ENCODE data around the gene IQGAP2. TPM values are rescaled to one million over a fixed set of nuclear protein-coding genes. Genes with fewer than 3 reads are reported as not detected.

Gene IQGAP2
- total RNA-seq, 6 experiments from 2014 or later = 96.4 to 152 (median 123) TPM

- H3K4me3 ChIP-seq = no peak overlapping the region
- H3K9me3 ChIP-seq = no peaks in the 10 kb centered on the region
- intact Hi-C loops (cut with DNase I) = no loop called here
- no peaks in the 10 kb centered on the region for H3K4me1 ChIP-seq
- ATAC-seq (no peak), DNase-seq (no peak)
- 63% methylated on average over 2 of the region's 2 CpGs for WGBS (ENCODE audit: insufficient coverage, low coverage, low lambda C conversion rate, missing lambda C conversion rate)
- H3K27ac ChIP-seq = no peak overlapping the region
- H3K36me3 ChIP-seq = no peaks in the 10 kb centered on the region
- TF ChIP-seq CTCF (IDR thresholded peaks at IDR 0.05) = no peak
- TF ChIP-seq POLR2A (IDR thresholded peaks at IDR 0.05) = no peak
- no peaks in the 10 kb centered on the region for H3K27me3 ChIP-seq
Observed at GRCh38 chr5:76744632-76745031, 341.5 kb downstream of the IQGAP2 start.

- intact Hi-C loops (cut with DNase I) = no loop called here
- Histone ChIP-seq H3K27ac (no peak overlapping the region), H3K9me3 (no peaks in the 10 kb centered on the region), H3K27me3 (no peaks in the 10 kb centered on the region), H3K36me3 (no peaks in the 10 kb centered on the region), H3K4me3 (no peak overlapping the region), H3K4me1 (no peaks in the 10 kb centered on the region)
- WGBS (ENCODE audit: insufficient coverage, low coverage, low lambda C conversion rate, missing lambda C conversion rate) = 62% methylated on average over 3 of the region's 3 CpGs
- DNase-seq (no peak), ATAC-seq (no peak)
- TF ChIP-seq POLR2A (IDR thresholded peaks at IDR 0.05) (no peak), CTCF (IDR thresholded peaks at IDR 0.05) (no peak)
Observed at GRCh38 chr5:76745670-76746069, 342.6 kb downstream of the IQGAP2 start.

GRCh38 chr5:76746677-76747076 is 343.6 kb downstream of the IQGAP2 start:
- no peak for ATAC-seq
- TF ChIP-seq CTCF (IDR thresholded peaks at IDR 0.05) (peak in 1 of 4 donors; percentile 12), POLR2A (IDR thresholded peaks at IDR 0.05) (no peak)
- no peak overlapping the region for H3K27ac ChIP-seq
- intact Hi-C loops (cut with DNase I) = no loop called here
- no peaks in the 10 kb centered on the region for H3K27me3 ChIP-seq
- no peaks in the 10 kb centered on the region for H3K4me1 ChIP-seq
- H3K4me3 ChIP-seq = no peak overlapping the region
- 77% methylated on average over 2 of the region's 2 CpGs for WGBS (ENCODE audit: insufficient coverage, low coverage, low lambda C conversion rate, missing lambda C conversion rate)
- H3K36me3 ChIP-seq = no peaks in the 10 kb centered on the region
- DNase-seq = no peak
- no peaks in the 10 kb centered on the region for H3K9me3 ChIP-seq

- WGBS (ENCODE audit: insufficient coverage, low coverage, low lambda C conversion rate, missing lambda C conversion rate) = 84% methylated on average over 13 of the region's 13 CpGs
- intact Hi-C loops (cut with DNase I) = no loop called here
- ATAC-seq = no peak
- no peaks in the 10 kb centered on the region for H3K36me3 ChIP-seq
- no peaks in the 10 kb centered on the region for H3K9me3 ChIP-seq
- H3K27me3 ChIP-seq = no peaks in the 10 kb centered on the region
- no peaks in the 10 kb centered on the region for H3K4me1 ChIP-seq
- DNase-seq = no peak
- TF ChIP-seq CTCF (IDR thresholded peaks at IDR 0.05) (no peak), POLR2A (IDR thresholded peaks at IDR 0.05) (no peak)
- H3K4me3 ChIP-seq = no peak overlapping the region
- no peak overlapping the region for H3K27ac ChIP-seq
Observed at GRCh38 chr5:76747706-76748105, 344.6 kb downstream of the IQGAP2 start.

- no peaks in the 10 kb centered on the region for H3K27me3 ChIP-seq
- no peak for DNase-seq
- H3K27ac ChIP-seq = no peak overlapping the region
- H3K36me3 ChIP-seq = no peaks in the 10 kb centered on the region
- WGBS (ENCODE audit: insufficient coverage, low coverage, low lambda C conversion rate, missing lambda C conversion rate) = 97% methylated on average over 3 of the region's 5 CpGs
- no peaks in the 10 kb centered on the region for H3K9me3 ChIP-seq
- intact Hi-C loops (cut with DNase I) = no loop called here
- H3K4me1 ChIP-seq = no peaks in the 10 kb centered on the region
- ATAC-seq = no peak
- TF ChIP-seq POLR2A (IDR thresholded peaks at IDR 0.05) = no peak
- TF ChIP-seq CTCF (IDR thresholded peaks at IDR 0.05) = no peak
- no peak overlapping the region for H3K4me3 ChIP-seq
Observed at GRCh38 chr5:76751291-76751690, 348.2 kb downstream of the IQGAP2 start.

Measured in right lobe of liver (tissue), 6 donors.